Sigmoid colon (tissue), 7 donors: ENCODE results near the gene RNASE1. TPM values are rescaled to one million over a fixed set of nuclear protein-coding genes. Genes with fewer than 3 reads are reported as not detected.

Source experiments
- DNase-seq: peaks from one replicate; pipeline ENCODE4 v3.0.0-alpha.2; 2019
- H3K27ac ChIP-seq, 4 donors: fragments of 200-600 bp; sonication (generic); one replicate each; pipeline ENCODE4 v1.5.1; 2016 to 2019; ENCODE audit warnings: mild to moderate bottlenecking in 1 of 4
- H3K27me3 ChIP-seq, 3 donors: fragments of 200-600 bp; sonication (generic); one replicate each; pipeline ENCODE4 v1.5.1; 2019; ENCODE audit warnings: mild to moderate bottlenecking in 1 of 3
- H3K36me3 ChIP-seq, 4 donors: fragments of 200-600 bp; sonication (generic); one replicate each; pipeline ENCODE4 v1.5.1; 2016 to 2019
- H3K4me1 ChIP-seq, 4 donors: fragments of 200-600 bp; sonication (generic); one replicate each; pipeline ENCODE4 v1.5.1; 2017 to 2019
- H3K4me3 ChIP-seq, 4 donors: fragments of 200-600 bp; sonication (generic); one replicate each; pipeline ENCODE4 v1.5.1; 2017 to 2019; ENCODE audit warnings: mild to moderate bottlenecking in 2 of 4, moderate library complexity in 1 of 4
- H3K9me3 ChIP-seq, 4 donors: fragments of 200-600 bp in 3 of 4; sonication (generic) in 3 of 4; one replicate each; pipeline versions ENCODE4 v1.5.1 to v1.6.1; 2013 to 2019
- EP300 ChIP-seq, 4 donors: sonication (generic); formaldehyde crosslinking; IDR thresholded peaks; one replicate each; pipeline ENCODE4 v1.6.1; 2017; ENCODE audit warnings: antibody characterized with exemption in 4 of 4
- POLR2A ChIP-seq, 2 donors: fragments of 450-650 bp; IDR thresholded peaks; one replicate each; pipeline ENCODE4 v1.6.1; 2016; ENCODE audit warnings: antibody characterized with exemption in 2 of 2, mild to moderate bottlenecking in 2 of 2, moderate library complexity in 2 of 2
- POLR2AphosphoS5 ChIP-seq, 4 donors: sonication (generic); formaldehyde crosslinking; IDR thresholded peaks; one replicate each; pipeline ENCODE4 v1.6.1; 2017; ENCODE audit warnings: antibody characterized with exemption in 4 of 4
- WGBS, 2 donors: extraction: QIAGEN DNeasy Blood & Tissue Kit; methylation state at CpG; one replicate each; pipeline ENCODE4 v1.1.7; 2013; 5-methylcytosine and 5-hydroxymethylcytosine counted together
- intact Hi-C: fragments of 100-400 bp; cut with DNase I; formaldehyde crosslinking; loops from one replicate; pipeline ENCODE4 v1.15.1; 2023
- polyA plus RNA-seq, 3 donors: library from polyadenylated mRNA; stranded (reverse); fragments of 200-250 nt; gene quantifications; one replicate each; pipeline ENCODE4 v1.2.3, GENCODE V29; 2013
- total RNA-seq, 4 donors: library from RNA; depleted of rRNA; stranded (reverse); fragments of >200 nt; gene quantifications; one replicate each; pipeline ENCODE4 v1.1.0, GENCODE V29; 2016
- TF ChIP-seq, protein P1 (sequence below), 4 experiments: fragments of 450-650 bp in 3 of 4; fragments of 200-600 bp in 1 of 4; IDR thresholded peaks; one replicate each; pipeline ENCODE4 v1.5.1; 2016 to 2019; ENCODE audit warnings: antibody characterized with exemption in 4 of 4, mild to moderate bottlenecking in 3 of 4, moderate library complexity in 2 of 4
- donor health status: healthy with polysubstance abuse.
- donor health status: Bipolar disorder and iron deficiency.
- donor health status: healthy.

Gene RNASE1
- total and polyA plus RNA-seq, 7 donors, result 111 to 584 (median 361) TPM

DNA sequence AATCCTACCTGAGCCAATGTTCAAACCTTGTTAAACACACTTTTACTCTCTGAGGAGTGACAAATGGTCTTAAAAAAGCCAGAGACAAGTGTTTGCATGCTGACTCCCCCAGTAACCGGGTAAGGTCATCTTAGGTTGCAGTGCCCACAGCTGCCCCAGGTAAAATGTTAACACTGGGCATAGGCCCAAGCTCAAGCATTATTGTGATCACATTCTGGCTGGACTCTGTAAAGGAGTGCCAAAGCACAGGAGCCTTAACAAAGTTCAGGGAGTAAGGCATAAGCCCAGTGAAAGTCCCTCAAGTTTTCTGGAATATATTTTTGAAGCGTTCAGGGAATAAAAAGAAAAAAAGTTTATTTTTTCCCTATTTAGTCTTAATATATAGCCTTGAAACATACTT is 48.3 kb downstream of the RNASE1 start:
- 88 to 95% methylated on average over 2 of the region's 2 CpGs for WGBS, 2 donors
- Histone ChIP-seq H3K36me3 (no peaks in the 10 kb centered on the region), H3K4me1 (no peaks in the 10 kb centered on the region), H3K4me3 (no peak overlapping the region), H3K9me3 (peaks cover 0 to 6% (median 0%) of the 10 kb centered on the region in 4 donors), H3K27me3 (no peaks in the 10 kb centered on the region), H3K27ac (no peak overlapping the region)
- no peak for DNase-seq
- intact Hi-C loops, result no loop called here
- TF ChIP-seq, protein P1, sequence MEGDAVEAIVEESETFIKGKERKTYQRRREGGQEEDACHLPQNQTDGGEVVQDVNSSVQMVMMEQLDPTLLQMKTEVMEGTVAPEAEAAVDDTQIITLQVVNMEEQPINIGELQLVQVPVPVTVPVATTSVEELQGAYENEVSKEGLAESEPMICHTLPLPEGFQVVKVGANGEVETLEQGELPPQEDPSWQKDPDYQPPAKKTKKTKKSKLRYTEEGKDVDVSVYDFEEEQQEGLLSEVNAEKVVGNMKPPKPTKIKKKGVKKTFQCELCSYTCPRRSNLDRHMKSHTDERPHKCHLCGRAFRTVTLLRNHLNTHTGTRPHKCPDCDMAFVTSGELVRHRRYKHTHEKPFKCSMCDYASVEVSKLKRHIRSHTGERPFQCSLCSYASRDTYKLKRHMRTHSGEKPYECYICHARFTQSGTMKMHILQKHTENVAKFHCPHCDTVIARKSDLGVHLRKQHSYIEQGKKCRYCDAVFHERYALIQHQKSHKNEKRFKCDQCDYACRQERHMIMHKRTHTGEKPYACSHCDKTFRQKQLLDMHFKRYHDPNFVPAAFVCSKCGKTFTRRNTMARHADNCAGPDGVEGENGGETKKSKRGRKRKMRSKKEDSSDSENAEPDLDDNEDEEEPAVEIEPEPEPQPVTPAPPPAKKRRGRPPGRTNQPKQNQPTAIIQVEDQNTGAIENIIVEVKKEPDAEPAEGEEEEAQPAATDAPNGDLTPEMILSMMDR (IDR thresholded peaks at IDR 0.05), result no peak
- TF ChIP-seq POLR2A (IDR thresholded peaks at IDR 0.05) (no peak), POLR2AphosphoS5 (IDR thresholded peaks at IDR 0.05) (no peak), EP300 (IDR thresholded peaks at IDR 0.05) (no peak)

DNA sequence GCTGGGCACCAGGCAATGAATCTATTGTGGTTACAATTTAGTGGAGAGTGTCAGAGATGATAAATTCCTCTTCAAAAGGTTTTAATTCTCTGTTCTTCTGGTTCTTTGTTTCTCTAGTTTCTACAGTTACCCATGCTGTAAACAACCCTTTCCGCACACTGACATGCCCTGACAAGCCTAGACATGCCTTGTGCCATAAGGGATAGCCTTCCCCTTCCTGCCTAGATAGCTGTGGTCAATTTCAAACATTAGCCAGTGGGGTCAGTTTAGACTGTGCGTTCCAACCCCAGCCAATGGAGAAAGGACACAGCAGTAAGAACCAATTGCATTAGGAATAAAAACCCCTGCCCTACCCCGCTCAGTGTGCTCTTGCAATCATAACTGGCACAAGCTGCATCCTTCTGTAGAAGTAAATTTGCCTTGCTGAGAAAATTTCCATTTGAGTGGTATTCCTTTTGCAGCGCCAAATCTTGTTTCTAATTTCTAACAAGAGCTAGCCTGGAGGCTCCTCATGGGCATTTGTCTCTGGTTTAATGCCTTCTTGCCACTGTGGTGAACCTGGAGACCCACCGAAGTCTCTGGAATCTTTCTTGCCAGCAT is 50.6 kb downstream of the RNASE1 start:
- no peaks in the 10 kb centered on the region for H3K36me3 ChIP-seq
- 88% methylated on average over 5 of the region's 5 CpGs for WGBS, 2 donors
- H3K9me3 ChIP-seq, result peaks cover 0 to 6% (median 0%) of the 10 kb centered on the region in 4 donors
- no peak overlapping the region for H3K27ac ChIP-seq
- TF ChIP-seq POLR2AphosphoS5 (IDR thresholded peaks at IDR 0.05) (no peak), POLR2A (IDR thresholded peaks at IDR 0.05) (no peak), EP300 (IDR thresholded peaks at IDR 0.05) (no peak)
- TF ChIP-seq, protein P1 (IDR thresholded peaks at IDR 0.05), result no peak
- no peaks in the 10 kb centered on the region for H3K27me3 ChIP-seq
- no peak for DNase-seq
- H3K4me1 ChIP-seq, result no peaks in the 10 kb centered on the region
- intact Hi-C loops, result no loop called here
- no peak overlapping the region for H3K4me3 ChIP-seq

Other genes with a start within 250 kb of the RNASE1 start
- not detected for gene RNASE9, start 241.8 kb downstream of the RNASE1 start, total RNA-seq
- not detected for gene RNASE9, start 241.8 kb downstream of the RNASE1 start, polyA plus RNA-seq
- gene RNASE11, start 214.8 kb downstream of the RNASE1 start, total RNA-seq, result not detected
- gene RNASE11, start 214.8 kb downstream of the RNASE1 start, polyA plus RNA-seq, result not detected
- not detected for gene RNASE12, start 211.5 kb downstream of the RNASE1 start, total RNA-seq
- not detected for gene RNASE12, start 211.5 kb downstream of the RNASE1 start, polyA plus RNA-seq
- gene OR6S1, start 161.2 kb downstream of the RNASE1 start, total RNA-seq, result not detected
- gene OR6S1, start 161.2 kb downstream of the RNASE1 start, polyA plus RNA-seq, result not detected
- 100 to 1,000 TPM in 1 of 4 donors, 10 to 100 TPM in 3; 44.0 to 138 (median 65.5) TPM for gene RNASE4, start 118.3 kb downstream of the RNASE1 start, total RNA-seq
- 10 to 100 TPM; 11.4 to 46.3 (median 15.5) TPM for gene RNASE4, start 118.3 kb downstream of the RNASE1 start, polyA plus RNA-seq
- 10 to 100 TPM; 13.3 to 44.4 (median 19.0) TPM for gene ANG, start 114.1 kb downstream of the RNASE1 start, total RNA-seq
- 10 to 100 TPM; 15.5 to 28.3 (median 22.2) TPM for gene ANG, start 114.1 kb downstream of the RNASE1 start, polyA plus RNA-seq
- not detected for gene EDDM3A, start 57.0 kb downstream of the RNASE1 start, total RNA-seq
- gene EDDM3A, start 57.0 kb downstream of the RNASE1 start, polyA plus RNA-seq, result not detected
- gene EDDM3B, start 34.4 kb downstream of the RNASE1 start, total RNA-seq, result not detected
- gene EDDM3B, start 34.4 kb downstream of the RNASE1 start, polyA plus RNA-seq, result not detected
- gene RNASE6, start 21.6 kb downstream of the RNASE1 start, total RNA-seq, result 10 to 100 TPM; 10.2 to 25.0 (median 19.2) TPM
- gene RNASE6, start 21.6 kb downstream of the RNASE1 start, polyA plus RNA-seq, result 10 to 100 TPM in 2 of 3 donors, 1 to 10 TPM in 1; 9.6 to 46.2 (median 45.9) TPM
- 1 to 10 TPM in 1 of 4 donors, not detected in 3; 2.6 TPM for gene RNASE3, start 88.5 kb upstream of the RNASE1 start, total RNA-seq
- gene RNASE3, start 88.5 kb upstream of the RNASE1 start, polyA plus RNA-seq, result not detected
- gene RNASE2, start 152.6 kb upstream of the RNASE1 start, total RNA-seq, result 10 to 100 TPM in 1 of 4 donors, 1 to 10 TPM in 2, not detected in 1; 2.1 to 14.3 (median 2.9) TPM
- 1 to 10 TPM in 2 of 3 donors, not detected in 1; 3.1 to 3.2 TPM for gene RNASE2, start 152.6 kb upstream of the RNASE1 start, polyA plus RNA-seq
- 100 to 1,000 TPM in 1 of 4 donors, 10 to 100 TPM in 3; 72.9 to 103 (median 90.0) TPM for gene METTL17, start 187.1 kb upstream of the RNASE1 start, total RNA-seq
- gene METTL17, start 187.1 kb upstream of the RNASE1 start, polyA plus RNA-seq, result 10 to 100 TPM; 24.0 to 76.4 (median 25.2) TPM
- gene SLC39A2, start 196.4 kb upstream of the RNASE1 start, total RNA-seq, result not detected
- 1 to 10 TPM in 1 of 3 donors, not detected in 2; 1.2 TPM for gene SLC39A2, start 196.4 kb upstream of the RNASE1 start, polyA plus RNA-seq
- 100 to 1,000 TPM; 184 to 276 (median 235) TPM for gene NDRG2, start 222.2 kb upstream of the RNASE1 start, total RNA-seq
- 100 to 1,000 TPM; 114 to 199 (median 141) TPM for gene NDRG2, start 222.2 kb upstream of the RNASE1 start, polyA plus RNA-seq
- not detected for gene TPPP2, start 227.4 kb upstream of the RNASE1 start, total RNA-seq
- under 1 TPM in 1 of 3 donors, not detected in 2; 0.36 TPM for gene TPPP2, start 227.4 kb upstream of the RNASE1 start, polyA plus RNA-seq
- not detected for gene RNASE13, start 232.0 kb upstream of the RNASE1 start, total RNA-seq
- gene RNASE13, start 232.0 kb upstream of the RNASE1 start, polyA plus RNA-seq, result not detected
- not detected for gene RNASE7, start 239.5 kb upstream of the RNASE1 start, total RNA-seq
- under 1 TPM in 1 of 3 donors, not detected in 2; 0.10 TPM for gene RNASE7, start 239.5 kb upstream of the RNASE1 start, polyA plus RNA-seq